WTC11 (cell line): ENCODE data around the gene C8B. TPM values are rescaled to one million over a fixed set of nuclear protein-coding genes. Genes with fewer than 3 reads are reported as not detected.

Experiments
- ATAC-seq: fragments of 200-7000 bp; cut with Tn5 transposase; 2 replicates; pipeline ENCODE4 v1.10.0; 2021; ENCODE audit warnings: mild to moderate bottlenecking, moderate library complexity
- CTCF ChIA-PET: fragments of 300-600 bp; sonication (Branson Sonifier 250); formaldehyde crosslinking; loops from one replicate; lab custom pipeline; 2021; ENCODE audit warnings: antibody characterized with exemption; lab: Charles Lee
- POLR2A ChIA-PET: fragments of 350-600 bp; sonication (Branson Sonifier 250); formaldehyde crosslinking; loops from one replicate; lab custom pipeline; 2021; ENCODE audit warnings: antibody characterized with exemption; lab: Charles Lee
- DNase-seq: peaks from one replicate; pipeline ENCODE4 v3.0.0; 2021; ENCODE audit warnings: low spot score
- H3K27ac Mint-ChIP-seq: 2 replicates; pipeline ENCODE4 v1.8.0; 2021; ENCODE audit warnings: mixed read lengths
- H3K27me3 Mint-ChIP-seq: 2 replicates; pipeline ENCODE4 v1.8.0; 2021; ENCODE audit warnings: low read depth, mild to moderate bottlenecking, moderate library complexity, mixed read lengths
- H3K36me3 Mint-ChIP-seq: 2 replicates; pipeline ENCODE4 v1.8.0; 2021; ENCODE audit warnings: mixed read lengths
- H3K4me1 Mint-ChIP-seq: 2 replicates; pipeline ENCODE4 v1.8.0; 2022; ENCODE audit warnings: mixed read lengths
- H3K4me3 Mint-ChIP-seq: 2 replicates; pipeline ENCODE4 v1.8.0; 2021; ENCODE audit warnings: mild to moderate bottlenecking, moderate library complexity, mixed read lengths
- H3K9me3 Mint-ChIP-seq: 2 replicates; pipeline ENCODE4 v1.8.0; 2021; ENCODE audit warnings: mixed read lengths
- CREM ChIP-seq: sonication (generic); formaldehyde crosslinking; IDR thresholded peaks from 2 replicates; pipeline ENCODE4 v1.8.1; 2022; ENCODE audit warnings: mild to moderate bottlenecking, missing genetic modification reagents, moderate library complexity
- FOXJ3 ChIP-seq: sonication (generic); formaldehyde crosslinking; IDR thresholded peaks from 2 replicates; pipeline ENCODE4 v1.9.0; 2021; ENCODE audit warnings: missing genetic modification reagents, mild to moderate bottlenecking, borderline replicate concordance
- HMGA2 ChIP-seq: fragments of 250-450 bp; sonication (Bioruptor Pico); IDR thresholded peaks from 2 replicates; pipeline ENCODE4 v1.4.0; 2021; ENCODE audit warnings: mild to moderate bottlenecking, moderate library complexity
- JUN ChIP-seq: sonication (generic); formaldehyde crosslinking; IDR thresholded peaks from 2 replicates; pipeline ENCODE4 v1.8.0; 2023; ENCODE audit warnings: mild to moderate bottlenecking, missing genetic modification reagents
- NR2C2 ChIP-seq: sonication (generic); formaldehyde crosslinking; IDR thresholded peaks from 2 replicates; pipeline ENCODE4 v1.8.0; 2022; ENCODE audit warnings: mild to moderate bottlenecking, missing genetic modification reagents
- OVOL2 ChIP-seq: fragments of 250-450 bp; sonication (Bioruptor Pico); IDR thresholded peaks from 2 replicates; pipeline ENCODE4 v1.9.0; 2021; ENCODE audit warnings: mild to moderate bottlenecking, borderline replicate concordance
- RORB ChIP-seq: fragments of 250-450 bp; sonication (Bioruptor Pico); IDR thresholded peaks from 2 replicates; pipeline ENCODE4 v1.9.0; 2021; ENCODE audit warnings: mild to moderate bottlenecking
- SMAD3 ChIP-seq: sonication (generic); formaldehyde crosslinking; IDR thresholded peaks from 2 replicates; pipeline ENCODE4 v1.8.0; 2022; ENCODE audit warnings: missing genetic modification reagents, mild to moderate bottlenecking, borderline replicate concordance
- ZNF121 ChIP-seq: sonication (generic); formaldehyde crosslinking; IDR thresholded peaks from 2 replicates; pipeline ENCODE4 v1.8.0; 2023; ENCODE audit warnings: missing genetic modification reagents
- ZNF232 ChIP-seq: sonication (generic); formaldehyde crosslinking; IDR thresholded peaks from 2 replicates; pipeline ENCODE4 v1.8.0; 2022; ENCODE audit warnings: mild to moderate bottlenecking, missing genetic modification reagents
- ZNF263 ChIP-seq: sonication (generic); formaldehyde crosslinking; IDR thresholded peaks from 2 replicates; pipeline ENCODE4 v1.8.1; 2022; ENCODE audit warnings: low read depth, mild to moderate bottlenecking, moderate library complexity, missing genetic modification reagents
- ZNF317 ChIP-seq: sonication (generic); formaldehyde crosslinking; IDR thresholded peaks from 2 replicates; pipeline ENCODE4 v1.8.1; 2023; ENCODE audit warnings: low read depth, mild to moderate bottlenecking, moderate library complexity, missing genetic modification reagents, borderline replicate concordance
- ZNF423 ChIP-seq: fragments of 250-450 bp; sonication (Bioruptor Pico); IDR thresholded peaks from 2 replicates; pipeline ENCODE4 v2.1.2; 2022; ENCODE audit warnings: mild to moderate bottlenecking, moderate library complexity
- total RNA-seq: library from RNA; stranded (reverse); gene quantifications from 3 replicates; pipeline ENCODE4 v1.2.3, GENCODE V29; 2021
- TF ChIP-seq, protein P1 (sequence below): sonication (generic); formaldehyde crosslinking; IDR thresholded peaks from 2 replicates; pipeline ENCODE4 v1.8.1; 2022; ENCODE audit warnings: low read depth, mild to moderate bottlenecking, moderate library complexity, missing genetic modification reagents, borderline replicate concordance
- TF ChIP-seq, protein P2 (sequence below): fragments of 250-450 bp; sonication (Bioruptor Pico); conservative IDR thresholded peaks from 2 replicates; pipeline ENCODE4 v1.9.0; 2021; ENCODE audit warnings: mild to moderate bottlenecking
- TF ChIP-seq, protein P3 (sequence below): sonication (generic); formaldehyde crosslinking; IDR thresholded peaks from 2 replicates; pipeline ENCODE4 v1.8.1; 2023; ENCODE audit warnings: mild to moderate bottlenecking, missing genetic modification reagents
- TF ChIP-seq, protein P4 (sequence below): fragments of 200-600 bp; IDR thresholded peaks from 2 replicates; pipeline ENCODE4 v1.8.0; 2022; ENCODE audit warnings: antibody characterized with exemption
- TF ChIP-seq, protein P5 (sequence below): sonication (generic); formaldehyde crosslinking; IDR thresholded peaks from 2 replicates; pipeline ENCODE4 v1.8.1; 2022; ENCODE audit warnings: mild to moderate bottlenecking, moderate library complexity, missing genetic modification reagents
- TF ChIP-seq, protein P6 (sequence below): sonication (generic); formaldehyde crosslinking; IDR thresholded peaks from 2 replicates; pipeline ENCODE4 v1.8.1; 2022; ENCODE audit warnings: low read depth, missing genetic modification reagents, borderline replicate concordance
- TF ChIP-seq, protein P7 (sequence below): sonication (generic); formaldehyde crosslinking; IDR thresholded peaks from 2 replicates; pipeline ENCODE4 v1.8.1; 2023; ENCODE audit warnings: mild to moderate bottlenecking, missing genetic modification reagents, moderate library complexity
- TF ChIP-seq, protein P8 (sequence below): sonication (generic); formaldehyde crosslinking; IDR thresholded peaks from 2 replicates; pipeline ENCODE4 v1.8.1; 2022; ENCODE audit warnings: missing genetic modification reagents, borderline replicate concordance

Gene C8B
- total RNA-seq, 1 experiment from 2014 or later: 0.46 TPM

DNA sequence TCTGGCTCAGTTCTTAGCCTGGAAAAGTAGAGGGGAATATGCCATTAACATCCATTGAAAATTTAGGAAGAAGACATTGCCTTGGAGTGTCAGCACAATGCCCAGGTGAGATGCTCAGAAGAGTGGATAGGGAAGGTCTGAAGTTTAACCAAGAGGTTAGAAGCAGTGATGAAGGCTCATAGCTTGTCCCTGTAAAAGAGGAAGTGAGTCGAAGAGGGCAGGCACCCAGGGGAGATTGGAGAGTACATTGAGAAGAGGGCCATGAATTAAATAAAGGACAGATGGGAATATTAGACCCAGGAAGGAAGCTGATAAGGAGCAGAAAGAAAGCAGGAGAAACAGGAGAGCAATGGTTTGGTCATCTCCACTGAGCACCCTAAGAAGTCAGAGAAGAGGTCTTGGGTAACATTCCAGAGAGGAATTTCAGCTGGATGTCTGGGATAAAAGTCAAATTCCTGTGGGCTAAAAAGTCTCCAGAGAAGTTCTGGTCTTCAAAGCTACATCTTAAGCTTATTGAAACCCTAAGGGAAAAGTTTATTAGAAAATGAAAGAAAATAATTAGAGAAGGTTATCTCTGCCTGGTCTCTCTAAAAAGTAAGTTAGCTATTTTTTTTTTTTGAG, 17.3 kb downstream of the C8B start:
- DNase-seq: no peak
- H3K4me1 Mint-ChIP-seq: no peaks in the 10 kb centered on the region
- TF ChIP-seq ZNF232 (CRISPR knock-in tag): no peak
- TF ChIP-seq ZNF317: no peak
- no peak for TF ChIP-seq ZNF263
- TF ChIP-seq, protein P1, sequence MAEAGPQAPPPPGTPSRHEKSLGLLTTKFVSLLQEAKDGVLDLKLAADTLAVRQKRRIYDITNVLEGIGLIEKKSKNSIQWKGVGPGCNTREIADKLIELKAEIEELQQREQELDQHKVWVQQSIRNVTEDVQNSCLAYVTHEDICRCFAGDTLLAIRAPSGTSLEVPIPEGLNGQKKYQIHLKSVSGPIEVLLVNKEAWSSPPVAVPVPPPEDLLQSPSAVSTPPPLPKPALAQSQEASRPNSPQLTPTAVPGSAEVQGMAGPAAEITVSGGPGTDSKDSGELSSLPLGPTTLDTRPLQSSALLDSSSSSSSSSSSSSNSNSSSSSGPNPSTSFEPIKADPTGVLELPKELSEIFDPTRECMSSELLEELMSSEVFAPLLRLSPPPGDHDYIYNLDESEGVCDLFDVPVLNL (CRISPR knock-in tag): no peak
- TF ChIP-seq FOXJ3 (CRISPR knock-in tag): no peak
- TF ChIP-seq, protein P2, sequence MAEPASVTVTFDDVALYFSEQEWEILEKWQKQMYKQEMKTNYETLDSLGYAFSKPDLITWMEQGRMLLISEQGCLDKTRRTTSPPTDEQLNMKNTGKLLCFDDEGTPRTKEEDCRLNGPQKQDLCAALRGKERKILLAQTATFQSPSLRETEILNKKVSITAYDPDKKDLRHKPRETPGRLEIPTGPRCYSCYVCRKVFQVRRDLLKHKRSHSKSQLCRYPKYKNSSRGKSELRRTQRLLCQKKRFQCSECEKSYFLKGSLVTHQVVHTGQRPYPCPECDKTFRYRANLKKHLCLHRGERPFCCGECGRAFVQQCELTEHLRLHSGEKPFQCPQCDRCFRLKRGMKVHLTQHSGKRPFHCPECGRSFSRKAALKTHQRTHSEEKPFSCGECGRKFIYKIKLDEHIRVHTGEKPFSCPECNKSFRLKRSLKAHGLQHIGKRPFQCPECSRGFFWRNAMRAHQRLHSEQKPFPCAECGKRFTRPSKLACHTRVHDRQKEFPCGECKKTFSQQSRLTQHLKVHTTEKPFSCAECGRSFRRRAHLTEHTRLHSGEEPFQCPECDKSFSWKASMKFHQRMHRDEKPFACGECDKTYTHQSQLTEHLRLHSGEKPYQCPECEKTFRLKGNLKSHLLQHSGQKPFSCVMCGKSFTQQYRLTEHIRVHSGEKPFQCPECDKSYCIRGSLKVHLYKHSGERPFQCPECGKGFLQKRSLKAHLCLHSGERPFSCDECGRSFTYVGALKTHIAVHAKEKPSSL (CRISPR knock-in tag): no peak
- TF ChIP-seq, protein P3, sequence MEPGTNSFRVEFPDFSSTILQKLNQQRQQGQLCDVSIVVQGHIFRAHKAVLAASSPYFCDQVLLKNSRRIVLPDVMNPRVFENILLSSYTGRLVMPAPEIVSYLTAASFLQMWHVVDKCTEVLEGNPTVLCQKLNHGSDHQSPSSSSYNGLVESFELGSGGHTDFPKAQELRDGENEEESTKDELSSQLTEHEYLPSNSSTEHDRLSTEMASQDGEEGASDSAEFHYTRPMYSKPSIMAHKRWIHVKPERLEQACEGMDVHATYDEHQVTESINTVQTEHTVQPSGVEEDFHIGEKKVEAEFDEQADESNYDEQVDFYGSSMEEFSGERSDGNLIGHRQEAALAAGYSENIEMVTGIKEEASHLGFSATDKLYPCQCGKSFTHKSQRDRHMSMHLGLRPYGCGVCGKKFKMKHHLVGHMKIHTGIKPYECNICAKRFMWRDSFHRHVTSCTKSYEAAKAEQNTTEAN (CRISPR knock-in tag): no peak
- TF ChIP-seq, all 79 proteins: peak for 0
- ChIA-PET POLR2A (no interaction called here), CTCF (interaction anchor here (0.6 kb wide), 1 partner anchor 475 kb away, joined by 3 read pairs; the partner anchor contains the start of gene DAB1)
- no peak for ATAC-seq
- Mint-ChIP-seq H3K27me3 (peaks cover 3% of the 10 kb centered on the region; the same call in 1 of the 2 replicates), H3K4me3 (no peak overlapping the region), H3K9me3 (no peaks in the 10 kb centered on the region), H3K27ac (no peak overlapping the region), H3K36me3 (no peaks in the 10 kb centered on the region)

DNA sequence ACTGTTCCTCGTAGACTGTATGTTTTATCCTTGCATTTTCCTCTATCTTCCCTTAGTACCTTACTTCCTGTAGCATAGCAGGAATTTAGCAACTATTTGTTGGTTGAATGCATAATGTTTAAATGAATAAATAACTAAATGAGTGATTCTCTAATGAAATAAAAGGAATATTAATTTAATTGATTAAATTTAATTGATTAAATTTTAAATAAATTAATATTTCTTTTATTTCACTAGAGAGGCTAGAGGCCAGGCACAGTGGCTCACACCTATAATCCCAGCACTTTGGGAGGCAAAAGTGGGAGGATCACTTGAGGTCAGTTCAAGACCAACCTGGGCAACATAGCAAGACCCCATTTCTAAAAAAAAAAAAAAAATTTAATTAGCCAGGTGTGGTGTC, 25.8 kb downstream of the C8B start:
- H3K4me3 Mint-ChIP-seq: no peak overlapping the region
- peaks cover 15% of the 10 kb centered on the region for H3K4me1 Mint-ChIP-seq
- no peaks in the 10 kb centered on the region for H3K9me3 Mint-ChIP-seq
- ChIA-PET CTCF (no interaction called here), POLR2A (no interaction called here)
- H3K27me3 Mint-ChIP-seq: peaks cover 46% of the 10 kb centered on the region
- no peaks in the 10 kb centered on the region for H3K36me3 Mint-ChIP-seq
- DNase-seq: no peak
- no peak for ATAC-seq
- H3K27ac Mint-ChIP-seq: no peak overlapping the region
- TF ChIP-seq ZNF121 (CRISPR knock-in tag) (peak; percentile 51; the same call in 1 of the 2 replicates), HMGA2 (CRISPR knock-in tag) (peak; percentile 97)
- TF ChIP-seq, protein P4, sequence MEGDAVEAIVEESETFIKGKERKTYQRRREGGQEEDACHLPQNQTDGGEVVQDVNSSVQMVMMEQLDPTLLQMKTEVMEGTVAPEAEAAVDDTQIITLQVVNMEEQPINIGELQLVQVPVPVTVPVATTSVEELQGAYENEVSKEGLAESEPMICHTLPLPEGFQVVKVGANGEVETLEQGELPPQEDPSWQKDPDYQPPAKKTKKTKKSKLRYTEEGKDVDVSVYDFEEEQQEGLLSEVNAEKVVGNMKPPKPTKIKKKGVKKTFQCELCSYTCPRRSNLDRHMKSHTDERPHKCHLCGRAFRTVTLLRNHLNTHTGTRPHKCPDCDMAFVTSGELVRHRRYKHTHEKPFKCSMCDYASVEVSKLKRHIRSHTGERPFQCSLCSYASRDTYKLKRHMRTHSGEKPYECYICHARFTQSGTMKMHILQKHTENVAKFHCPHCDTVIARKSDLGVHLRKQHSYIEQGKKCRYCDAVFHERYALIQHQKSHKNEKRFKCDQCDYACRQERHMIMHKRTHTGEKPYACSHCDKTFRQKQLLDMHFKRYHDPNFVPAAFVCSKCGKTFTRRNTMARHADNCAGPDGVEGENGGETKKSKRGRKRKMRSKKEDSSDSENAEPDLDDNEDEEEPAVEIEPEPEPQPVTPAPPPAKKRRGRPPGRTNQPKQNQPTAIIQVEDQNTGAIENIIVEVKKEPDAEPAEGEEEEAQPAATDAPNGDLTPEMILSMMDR: no peak
- TF ChIP-seq, protein P5, sequence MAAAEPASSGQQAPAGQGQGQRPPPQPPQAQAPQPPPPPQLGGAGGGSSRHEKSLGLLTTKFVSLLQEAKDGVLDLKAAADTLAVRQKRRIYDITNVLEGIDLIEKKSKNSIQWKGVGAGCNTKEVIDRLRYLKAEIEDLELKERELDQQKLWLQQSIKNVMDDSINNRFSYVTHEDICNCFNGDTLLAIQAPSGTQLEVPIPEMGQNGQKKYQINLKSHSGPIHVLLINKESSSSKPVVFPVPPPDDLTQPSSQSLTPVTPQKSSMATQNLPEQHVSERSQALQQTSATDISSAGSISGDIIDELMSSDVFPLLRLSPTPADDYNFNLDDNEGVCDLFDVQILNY (CRISPR knock-in tag): no peak

DNA sequence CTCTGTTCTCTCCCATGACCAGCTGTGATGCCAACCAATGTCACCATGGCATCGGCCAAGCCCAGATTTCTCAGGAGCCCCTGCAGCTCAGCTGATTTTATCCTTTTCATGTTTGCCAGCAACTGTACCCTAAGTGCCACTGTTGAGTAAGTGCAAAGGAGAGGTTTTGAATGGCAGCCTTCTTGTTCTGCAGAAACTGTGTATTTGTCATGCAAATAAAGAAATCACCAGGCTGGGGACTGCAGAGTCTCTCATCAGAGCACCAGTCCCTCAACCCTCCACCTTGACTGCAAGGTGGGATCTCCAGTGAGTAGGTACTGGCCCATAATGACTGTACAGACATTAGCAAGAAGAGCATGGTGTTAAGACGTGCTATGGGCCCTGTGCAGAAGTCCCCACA, 26.6 kb downstream of the C8B start:
- Mint-ChIP-seq H3K9me3 (no peaks in the 10 kb centered on the region), H3K4me3 (no peak overlapping the region), H3K36me3 (no peaks in the 10 kb centered on the region), H3K27me3 (peaks cover 55% of the 10 kb centered on the region), H3K4me1 (peaks cover 22% of the 10 kb centered on the region), H3K27ac (no peak overlapping the region)
- DNase-seq (no peak), ATAC-seq (peak; percentile 80)
- CTCF ChIA-PET: no interaction called here
- POLR2A ChIA-PET: no interaction called here
- TF ChIP-seq JUN (no peak), SMAD3 (CRISPR knock-in tag) (no peak), CREM (CRISPR knock-in tag) (no peak), RORB (CRISPR knock-in tag) (no peak), ZNF423 (CRISPR knock-in tag) (no peak), FOXJ3 (CRISPR knock-in tag) (no peak), OVOL2 (CRISPR knock-in tag) (no peak), NR2C2 (CRISPR knock-in tag) (no peak)
- TF ChIP-seq, protein P6, sequence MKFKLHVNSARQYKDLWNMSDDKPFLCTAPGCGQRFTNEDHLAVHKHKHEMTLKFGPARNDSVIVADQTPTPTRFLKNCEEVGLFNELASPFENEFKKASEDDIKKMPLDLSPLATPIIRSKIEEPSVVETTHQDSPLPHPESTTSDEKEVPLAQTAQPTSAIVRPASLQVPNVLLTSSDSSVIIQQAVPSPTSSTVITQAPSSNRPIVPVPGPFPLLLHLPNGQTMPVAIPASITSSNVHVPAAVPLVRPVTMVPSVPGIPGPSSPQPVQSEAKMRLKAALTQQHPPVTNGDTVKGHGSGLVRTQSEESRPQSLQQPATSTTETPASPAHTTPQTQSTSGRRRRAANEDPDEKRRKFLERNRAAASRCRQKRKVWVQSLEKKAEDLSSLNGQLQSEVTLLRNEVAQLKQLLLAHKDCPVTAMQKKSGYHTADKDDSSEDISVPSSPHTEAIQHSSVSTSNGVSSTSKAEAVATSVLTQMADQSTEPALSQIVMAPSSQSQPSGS (CRISPR knock-in tag): no peak
- TF ChIP-seq, protein P7, sequence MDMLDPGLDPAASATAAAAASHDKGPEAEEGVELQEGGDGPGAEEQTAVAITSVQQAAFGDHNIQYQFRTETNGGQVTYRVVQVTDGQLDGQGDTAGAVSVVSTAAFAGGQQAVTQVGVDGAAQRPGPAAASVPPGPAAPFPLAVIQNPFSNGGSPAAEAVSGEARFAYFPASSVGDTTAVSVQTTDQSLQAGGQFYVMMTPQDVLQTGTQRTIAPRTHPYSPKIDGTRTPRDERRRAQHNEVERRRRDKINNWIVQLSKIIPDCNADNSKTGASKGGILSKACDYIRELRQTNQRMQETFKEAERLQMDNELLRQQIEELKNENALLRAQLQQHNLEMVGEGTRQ (CRISPR knock-in tag): no peak
- TF ChIP-seq, protein P8, sequence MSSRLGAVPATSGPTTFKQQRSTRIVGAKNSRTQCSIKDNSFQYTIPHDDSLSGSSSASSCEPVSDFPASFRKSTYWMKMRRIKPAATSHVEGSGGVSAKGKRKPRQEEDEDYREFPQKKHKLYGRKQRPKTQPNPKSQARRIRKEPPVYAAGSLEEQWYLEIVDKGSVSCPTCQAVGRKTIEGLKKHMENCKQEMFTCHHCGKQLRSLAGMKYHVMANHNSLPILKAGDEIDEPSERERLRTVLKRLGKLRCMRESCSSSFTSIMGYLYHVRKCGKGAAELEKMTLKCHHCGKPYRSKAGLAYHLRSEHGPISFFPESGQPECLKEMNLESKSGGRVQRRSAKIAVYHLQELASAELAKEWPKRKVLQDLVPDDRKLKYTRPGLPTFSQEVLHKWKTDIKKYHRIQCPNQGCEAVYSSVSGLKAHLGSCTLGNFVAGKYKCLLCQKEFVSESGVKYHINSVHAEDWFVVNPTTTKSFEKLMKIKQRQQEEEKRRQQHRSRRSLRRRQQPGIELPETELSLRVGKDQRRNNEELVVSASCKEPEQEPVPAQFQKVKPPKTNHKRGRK (CRISPR knock-in tag): no peak
